NOMO-1 (cell line): ENCODE data around the gene CACNA1C.
A peak's percentile ranks its signal among the peaks of the same experiment; 100 is the strongest.
"Not testable (repeated sequence)": the region's sequence is repeated elsewhere in the genome, so short reads cannot be mapped to it uniquely, and the experiment has no call there.

Experiments used
- DNase-seq, 2 experiments: peaks; one replicate each; lab custom pipeline; 2025; ENCODE audit not compliant: unreplicated experiment in 2 of 2; lab: John Stamatoyannopoulos, UW

Gene CACNA1C

GRCh38 chr12:2074792-2075191 is 22.0 kb downstream of the CACNA1C start:
- no peak for DNase-seq

- DNase-seq: no peak
Observed at GRCh38 chr12:2075508-2076195, 22.9 kb downstream of the CACNA1C start.

GRCh38 chr12:2076196-2076570 is 23.4 kb downstream of the CACNA1C start:
- no peak for DNase-seq

GRCh38 chr12:2076728-2077127 is 23.9 kb downstream of the CACNA1C start:
- no peak for DNase-seq

GRCh38 chr12:2080604-2081003 is 27.8 kb downstream of the CACNA1C start:
- DNase-seq: no peak

- no peak for DNase-seq
Observed at GRCh38 chr12:2082321-2082720, 29.5 kb downstream of the CACNA1C start.

- DNase-seq: no peak
Observed at GRCh38 chr12:2083008-2083407, 30.2 kb downstream of the CACNA1C start.

GRCh38 chr12:2083561-2083960 is 30.8 kb downstream of the CACNA1C start:
- no peak for DNase-seq

GRCh38 chr12:2084553-2085296 is 31.9 kb downstream of the CACNA1C start:
- no peak for DNase-seq

GRCh38 chr12:2092354-2092753 is 39.6 kb downstream of the CACNA1C start:
- DNase-seq: no peak

- DNase-seq: no peak
Observed at GRCh38 chr12:2092890-2093289, 40.1 kb downstream of the CACNA1C start.

- DNase-seq: peak; percentile 71 to 73
Observed at GRCh38 chr12:2094597-2094996, 41.8 kb downstream of the CACNA1C start.

- DNase-seq: no peak
Observed at GRCh38 chr12:2095878-2096277, 43.1 kb downstream of the CACNA1C start.

- DNase-seq: no peak
Observed at GRCh38 chr12:2097617-2098016, 44.8 kb downstream of the CACNA1C start.

- DNase-seq: no peak
Observed at GRCh38 chr12:2098852-2099251, 46.1 kb downstream of the CACNA1C start.

- no peak for DNase-seq
Observed at GRCh38 chr12:2099595-2099994, 46.8 kb downstream of the CACNA1C start.

- no peak for DNase-seq
Observed at GRCh38 chr12:2101359-2101758, 48.6 kb downstream of the CACNA1C start.

GRCh38 chr12:2101771-2102170 is 49.0 kb downstream of the CACNA1C start:
- DNase-seq: no peak

- DNase-seq: not testable (repeated sequence)
Observed at GRCh38 chr12:2102736-2103135, 49.9 kb downstream of the CACNA1C start.

- DNase-seq: not testable (repeated sequence)
Observed at GRCh38 chr12:2105387-2105786, 52.6 kb downstream of the CACNA1C start.

- no peak for DNase-seq
Observed at GRCh38 chr12:2108166-2108565, 55.4 kb downstream of the CACNA1C start.

GRCh38 chr12:2108975-2109671 is 56.3 kb downstream of the CACNA1C start:
- no peak for DNase-seq
